CD4-positive, CD25-positive, alpha-beta regulatory T cell (primary cell): ENCODE measurements around the gene SEPTIN11. TPM values are rescaled to one million over a fixed set of nuclear protein-coding genes. Genes with fewer than 3 reads are reported as not detected.

Experiments
- ATAC-seq, 2 donors: fragments of 150-1000 bp; cut with Tn5 transposase; one replicate each; pipeline ENCODE4 v1.10.0; 2021; ENCODE audit warnings: low read depth in 2 of 2, moderate number of reproducible peaks in 2 of 2, moderate library complexity in 1 of 2
- DNase-seq, 3 donors: peaks; one replicate each; pipeline versions ENCODE4 v3.0.0 to v3.0.0-alpha.2; 2012 to 2022; ENCODE audit warnings: mixed read lengths in 1 of 3
- H3K27ac ChIP-seq: one replicate; pipeline ENCODE4 v1.7.0; 2013; ENCODE audit warnings: mild to moderate bottlenecking, low read length; ENCODE audit not compliant: insufficient read depth, poor library complexity, severe bottlenecking
- H3K27me3 ChIP-seq: one replicate; pipeline ENCODE4 v1.7.0; 2013; ENCODE audit warnings: low read length; ENCODE audit not compliant: control insufficient read depth, insufficient read depth
- H3K36me3 ChIP-seq: one replicate; pipeline ENCODE4 v1.7.0; 2013; ENCODE audit warnings: mild to moderate bottlenecking, low read length, moderate library complexity; ENCODE audit not compliant: control insufficient read depth, insufficient read depth
- H3K4me1 ChIP-seq: 2 replicates; pipeline ENCODE4 v1.7.0; 2013; ENCODE audit warnings: mild to moderate bottlenecking, low read length; ENCODE audit not compliant: insufficient read depth, control insufficient read depth, poor library complexity, severe bottlenecking
- H3K4me3 ChIP-seq: one replicate; pipeline ENCODE4 v1.7.0; 2013; ENCODE audit warnings: low read depth, mild to moderate bottlenecking, low read length, moderate library complexity
- H3K9me3 ChIP-seq, 2 experiments: 1 replicate in 1 of 2; 2 replicates in 1 of 2; pipeline ENCODE4 v1.7.0; 2013; ENCODE audit warnings: low read length in 2 of 2, mild to moderate bottlenecking in 1 of 2, moderate library complexity in 1 of 2; ENCODE audit not compliant: control insufficient read depth in 2 of 2
- H3K27ac Mint-ChIP-seq, 3 donors: one replicate each; pipeline ENCODE4 v1.8.0; 2020 to 2022; ENCODE audit warnings: mild to moderate bottlenecking in 3 of 3, mixed read lengths in 3 of 3, moderate library complexity in 2 of 3
- H3K27me3 Mint-ChIP-seq: one replicate; pipeline ENCODE4 v1.8.0; 2022; ENCODE audit warnings: mild to moderate bottlenecking, mixed read lengths
- H3K36me3 Mint-ChIP-seq: one replicate; pipeline ENCODE4 v1.8.0; 2020; ENCODE audit warnings: mixed read lengths
- H3K4me1 Mint-ChIP-seq, 4 donors: one replicate each; pipeline ENCODE4 v1.8.0; 2020 to 2022; ENCODE audit warnings: mixed read lengths in 4 of 4, mild to moderate bottlenecking in 1 of 4
- H3K4me3 Mint-ChIP-seq, 4 donors: one replicate each; pipeline ENCODE4 v1.8.0; 2020 to 2022; ENCODE audit warnings: mild to moderate bottlenecking in 4 of 4, mixed read lengths in 4 of 4, moderate library complexity in 3 of 4
- H3K9me3 Mint-ChIP-seq, 7 donors: one replicate each; pipeline ENCODE4 v1.8.0; 2020 to 2022; ENCODE audit warnings: mixed read lengths in 7 of 7, mild to moderate bottlenecking in 3 of 7, moderate library complexity in 2 of 7
- polyA plus RNA-seq, 4 donors: library from polyadenylated mRNA; unstranded; fragments of 300-500 nt; fragmentation: Illumina TruSeq; gene quantifications; one replicate each; pipeline ENCODE4 v1.2.3, GENCODE V29; 2021
- total RNA-seq: library from RNA; stranded (reverse); gene quantifications from one replicate; pipeline ENCODE4 v1.2.3, GENCODE V29; 2022

The SEPTIN11 gene
- total and polyA plus RNA-seq, 5 donors from 2014 or later, result 17.1 to 29.7 (median 22.8) TPM

DNA sequence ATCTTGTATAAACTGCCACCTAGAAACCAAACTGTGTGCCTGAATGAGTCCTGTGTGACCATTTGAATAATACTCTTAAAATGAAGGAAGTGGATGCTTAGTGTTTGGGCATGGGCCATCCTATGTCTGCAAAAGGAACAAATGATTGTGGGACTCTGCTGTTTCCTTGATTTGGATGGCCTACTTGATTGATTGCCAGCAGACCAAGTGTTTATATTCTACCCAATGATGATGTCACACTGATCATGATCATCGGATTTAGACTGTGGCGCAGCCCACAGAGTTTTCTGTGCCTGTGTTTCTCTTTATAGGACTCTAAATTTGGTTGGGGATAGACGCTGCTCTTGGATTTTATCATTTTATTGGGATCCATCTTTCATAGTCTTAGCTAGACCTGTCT is 4.4 kb downstream of the SEPTIN11 start:
- no peak overlapping the region for H3K27ac ChIP-seq
- no peaks in the 10 kb centered on the region for H3K27me3 ChIP-seq
- peak overlapping the region in 1 of 4 donors; percentile 2 for H3K4me3 Mint-ChIP-seq
- H3K36me3 Mint-ChIP-seq, result no peaks in the 10 kb centered on the region
- H3K4me1 ChIP-seq, result peaks cover 19% of the 10 kb centered on the region
- H3K9me3 ChIP-seq, result no peaks in the 10 kb centered on the region
- H3K9me3 Mint-ChIP-seq, result peaks cover 0 to 4% (median 0%) of the 10 kb centered on the region in 7 donors
- H3K36me3 ChIP-seq, result no peaks in the 10 kb centered on the region
- ATAC-seq (no peak), DNase-seq (no peak)
- peaks cover 7% of the 10 kb centered on the region for H3K27me3 Mint-ChIP-seq
- no peak overlapping the region for H3K4me3 ChIP-seq
- no peak overlapping the region for H3K27ac Mint-ChIP-seq
- peaks cover 4 to 37% (median 18%) of the 10 kb centered on the region in 4 donors for H3K4me1 Mint-ChIP-seq

DNA sequence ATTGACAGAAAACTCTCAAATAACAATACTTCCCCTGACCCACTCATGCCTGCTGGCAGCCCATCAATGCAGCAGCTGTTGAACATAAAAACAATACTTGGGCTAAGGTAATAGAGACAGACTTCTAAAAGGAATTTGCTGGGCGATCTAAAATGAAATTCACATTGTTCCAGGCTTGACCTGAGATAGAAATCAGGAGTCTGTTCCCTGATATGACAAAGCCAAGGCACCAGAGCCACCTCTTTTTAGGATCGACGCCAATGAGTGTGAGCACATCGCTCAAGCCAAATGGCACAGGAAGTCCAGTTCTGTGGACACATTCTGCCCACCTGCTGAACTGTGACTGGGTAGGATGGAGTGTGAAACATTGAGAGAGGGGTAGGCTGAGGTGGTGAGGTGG is 4.9 kb downstream of the SEPTIN11 start:
- Histone ChIP-seq H3K4me3 (no peak overlapping the region), H3K27ac (no peak overlapping the region), H3K36me3 (no peaks in the 10 kb centered on the region), H3K9me3 (no peaks in the 10 kb centered on the region), H3K4me1 (peaks cover 17% of the 10 kb centered on the region), H3K27me3 (no peaks in the 10 kb centered on the region)
- Mint-ChIP-seq H3K4me3 (peak overlapping the region in 2 of 4 donors; percentile 2 to 13), H3K9me3 (peaks cover 0 to 4% (median 0%) of the 10 kb centered on the region in 7 donors), H3K27me3 (peaks cover 5% of the 10 kb centered on the region), H3K36me3 (no peaks in the 10 kb centered on the region), H3K4me1 (peaks cover 4 to 37% (median 17%) of the 10 kb centered on the region in 4 donors), H3K27ac (peak overlapping the region in 1 of 3 donors; percentile 6)
- no peak for ATAC-seq
- DNase-seq, result no peak

DNA sequence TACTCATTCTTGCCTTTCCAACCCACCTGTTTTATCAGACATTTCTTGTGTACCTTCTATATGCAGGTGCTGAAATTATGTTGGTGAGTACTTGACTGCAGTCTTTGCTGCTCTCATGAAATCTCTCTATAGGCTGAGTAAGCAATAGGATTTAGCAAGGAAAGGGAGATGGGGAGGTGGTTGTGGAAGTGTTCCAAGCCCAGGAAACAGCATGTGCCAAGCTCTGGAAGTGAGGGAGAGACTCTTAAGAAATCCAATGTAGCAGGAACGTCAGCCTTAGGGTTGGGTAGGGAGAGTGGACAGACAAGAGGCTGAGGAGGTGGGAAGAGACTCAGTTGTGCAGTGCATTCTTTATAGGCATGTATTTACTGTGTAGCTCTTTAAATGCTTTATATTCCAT is 5.6 kb downstream of the SEPTIN11 start:
- Mint-ChIP-seq H3K4me1 (peaks cover 4 to 42% (median 21%) of the 10 kb centered on the region in 4 donors), H3K9me3 (peaks cover 0 to 4% (median 0%) of the 10 kb centered on the region in 7 donors), H3K27ac (peak overlapping the region in 2 of 3 donors; percentile 26 to 39), H3K27me3 (peaks cover 5% of the 10 kb centered on the region), H3K36me3 (no peaks in the 10 kb centered on the region), H3K4me3 (no peak overlapping the region)
- no peaks in the 10 kb centered on the region for H3K9me3 ChIP-seq
- ATAC-seq, result no peak
- H3K4me3 ChIP-seq, result no peak overlapping the region
- no peaks in the 10 kb centered on the region for H3K36me3 ChIP-seq
- H3K4me1 ChIP-seq, result peaks cover 19% of the 10 kb centered on the region
- DNase-seq, result no peak
- H3K27me3 ChIP-seq, result no peaks in the 10 kb centered on the region
- H3K27ac ChIP-seq, result no peak overlapping the region

DNA sequence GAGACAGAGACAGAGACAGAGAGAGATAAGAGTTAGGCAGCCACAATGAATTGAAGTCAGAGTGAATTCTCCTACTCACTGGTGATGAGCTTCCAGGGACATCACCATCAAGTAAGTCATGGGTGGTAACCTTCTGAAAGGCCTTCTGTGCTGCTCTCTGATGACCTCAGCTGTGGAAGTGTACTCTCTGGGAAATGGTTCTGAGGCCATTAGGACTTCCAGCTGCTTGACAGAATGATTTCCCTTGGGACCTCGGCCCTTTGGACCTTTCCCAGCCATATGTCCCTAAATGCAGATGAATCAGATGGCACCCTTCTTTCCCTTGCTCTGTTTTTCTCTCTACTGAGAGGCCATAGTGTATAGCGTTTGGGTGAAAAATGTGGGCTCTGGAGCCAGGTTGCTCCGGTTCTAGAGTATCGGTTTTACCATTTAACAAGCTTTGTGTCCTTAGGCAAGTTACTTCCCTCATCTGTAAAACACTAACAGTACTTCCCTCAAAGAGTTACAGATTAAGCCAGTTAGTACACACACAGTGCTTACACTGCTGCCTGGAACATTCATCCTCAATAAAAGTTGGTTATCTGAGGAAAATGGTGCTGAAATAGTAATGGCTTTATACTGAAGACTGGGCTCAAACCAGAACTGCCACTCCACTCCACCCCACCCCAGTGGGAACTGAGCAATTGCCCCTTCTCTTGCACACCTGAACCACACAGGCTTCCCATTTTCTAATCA is 7.6 kb downstream of the SEPTIN11 start:
- Histone ChIP-seq H3K9me3 (no peaks in the 10 kb centered on the region), H3K27me3 (no peaks in the 10 kb centered on the region), H3K36me3 (no peaks in the 10 kb centered on the region), H3K4me1 (peaks cover 6% of the 10 kb centered on the region), H3K27ac (no peak overlapping the region), H3K4me3 (no peak overlapping the region)
- Mint-ChIP-seq H3K4me1 (peaks cover 0 to 41% (median 18%) of the 10 kb centered on the region in 4 donors), H3K9me3 (peaks cover 0 to 3% (median 0%) of the 10 kb centered on the region in 7 donors), H3K27ac (no peak overlapping the region), H3K27me3 (no peaks in the 10 kb centered on the region), H3K4me3 (no peak overlapping the region), H3K36me3 (no peaks in the 10 kb centered on the region)
- no peak for DNase-seq
- ATAC-seq, result no peak

DNA sequence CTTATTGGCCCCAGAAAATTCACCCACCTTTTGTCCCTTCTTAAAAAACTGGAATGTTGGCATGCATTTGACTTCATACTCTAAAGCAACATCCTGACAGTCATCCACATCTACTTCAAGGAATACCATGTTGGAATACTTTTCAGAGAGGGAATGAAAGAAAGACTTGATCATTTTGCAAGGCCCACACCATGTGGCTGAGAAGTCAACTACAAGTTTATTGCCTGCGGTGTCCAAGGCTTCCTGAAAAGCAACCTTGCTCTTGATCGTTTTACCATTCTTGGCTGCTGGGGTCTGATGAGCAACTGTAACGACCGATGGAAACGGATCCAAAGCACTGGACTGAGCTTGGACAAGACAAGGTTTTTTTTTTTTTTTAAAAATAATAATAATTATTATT is 9.3 kb downstream of the SEPTIN11 start:
- no peak overlapping the region for H3K4me3 ChIP-seq
- Mint-ChIP-seq H3K27me3 (no peaks in the 10 kb centered on the region), H3K4me3 (no peak overlapping the region), H3K9me3 (no peaks in the 10 kb centered on the region), H3K27ac (no peak overlapping the region), H3K4me1 (peaks cover 7 to 37% (median 15%) of the 10 kb centered on the region in 4 donors), H3K36me3 (peaks cover 4% of the 10 kb centered on the region)
- H3K27me3 ChIP-seq, result no peaks in the 10 kb centered on the region
- no peak overlapping the region for H3K27ac ChIP-seq
- no peaks in the 10 kb centered on the region for H3K9me3 ChIP-seq
- no peaks in the 10 kb centered on the region for H3K36me3 ChIP-seq
- no peak for DNase-seq
- ATAC-seq, result no peak
- peaks cover 6% of the 10 kb centered on the region for H3K4me1 ChIP-seq

DNA sequence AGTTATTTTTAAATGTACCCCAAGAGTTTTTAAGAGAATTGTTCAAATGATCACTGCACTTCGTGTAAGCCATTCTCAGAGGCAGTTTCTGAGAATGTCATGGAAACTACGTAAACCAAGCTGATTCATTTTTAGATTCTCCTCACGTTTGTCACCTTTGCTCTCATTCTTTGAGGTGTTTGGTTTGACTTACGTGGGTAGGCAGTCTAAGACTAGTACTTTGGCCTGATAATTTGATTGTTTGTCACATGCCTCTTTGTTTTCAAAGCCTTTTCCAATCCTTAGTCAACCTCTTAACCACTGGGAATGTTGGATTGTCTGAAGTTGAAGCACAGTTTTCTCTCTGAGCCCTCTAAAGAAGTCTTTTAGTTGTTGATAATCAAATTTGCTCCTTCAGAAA is 10.5 kb downstream of the SEPTIN11 start:
- Mint-ChIP-seq H3K27ac (no peak overlapping the region), H3K36me3 (peaks cover 4% of the 10 kb centered on the region), H3K9me3 (peaks cover 0 to 3% (median 0%) of the 10 kb centered on the region in 7 donors), H3K4me1 (peaks cover 7 to 37% (median 18%) of the 10 kb centered on the region in 4 donors), H3K4me3 (no peak overlapping the region), H3K27me3 (no peaks in the 10 kb centered on the region)
- no peaks in the 10 kb centered on the region for H3K9me3 ChIP-seq
- no peaks in the 10 kb centered on the region for H3K27me3 ChIP-seq
- H3K27ac ChIP-seq, result no peak overlapping the region
- ATAC-seq, result peak; percentile 57 to 58
- peaks cover 6% of the 10 kb centered on the region for H3K4me1 ChIP-seq
- no peaks in the 10 kb centered on the region for H3K36me3 ChIP-seq
- DNase-seq, result peak in 1 of 3 donors; percentile 66
- H3K4me3 ChIP-seq, result no peak overlapping the region

DNA sequence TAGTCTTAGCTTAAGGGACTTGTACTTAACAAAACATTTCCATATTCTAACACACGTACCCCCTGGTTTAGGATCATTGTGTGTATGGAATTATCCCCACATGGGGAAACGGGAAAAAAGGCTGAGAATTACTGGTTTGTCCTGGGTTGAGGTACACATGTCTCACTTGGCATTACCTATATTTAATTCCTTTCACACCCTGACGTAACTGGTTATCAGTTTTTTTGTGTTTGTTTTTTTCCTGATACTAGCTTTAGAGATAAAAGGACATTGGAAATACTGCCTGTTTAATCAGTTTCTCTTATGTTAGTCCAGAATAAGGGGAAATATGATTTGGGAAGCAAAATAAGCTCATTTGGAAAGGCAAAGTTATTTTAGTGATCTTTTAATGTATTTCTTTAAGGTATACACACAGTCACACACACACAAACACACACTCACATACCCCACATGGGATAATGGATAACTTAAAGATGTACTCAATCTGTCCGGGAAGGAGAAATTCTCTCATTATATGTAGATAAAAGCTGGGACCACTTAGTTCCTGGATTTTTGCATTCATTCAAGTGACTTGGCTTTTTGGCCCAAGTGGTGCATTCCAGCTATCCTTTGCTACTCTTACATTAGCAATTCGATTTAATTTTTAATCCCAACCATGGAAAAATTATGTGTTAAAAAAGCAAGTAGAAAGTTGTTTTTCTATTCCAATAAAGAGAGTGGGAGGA is 13.0 kb downstream of the SEPTIN11 start:
- H3K27me3 ChIP-seq, result no peaks in the 10 kb centered on the region
- peaks cover 4% of the 10 kb centered on the region for H3K36me3 Mint-ChIP-seq
- no peak overlapping the region for H3K27ac ChIP-seq
- H3K4me3 ChIP-seq, result no peak overlapping the region
- H3K27ac Mint-ChIP-seq, result no peak overlapping the region
- H3K4me1 Mint-ChIP-seq, result peaks cover 7 to 29% (median 18%) of the 10 kb centered on the region in 4 donors
- H3K36me3 ChIP-seq, result no peaks in the 10 kb centered on the region
- no peak for ATAC-seq
- H3K4me3 Mint-ChIP-seq, result no peak overlapping the region
- H3K27me3 Mint-ChIP-seq, result no peaks in the 10 kb centered on the region
- H3K9me3 Mint-ChIP-seq, result peaks cover 0 to 3% (median 0%) of the 10 kb centered on the region in 7 donors
- H3K4me1 ChIP-seq, result peaks cover 6% of the 10 kb centered on the region
- no peaks in the 10 kb centered on the region for H3K9me3 ChIP-seq
- no peak for DNase-seq
